Measurements from ENCODE around the gene XPO4. TPM values are rescaled to one million over a fixed set of nuclear protein-coding genes. Genes with fewer than 3 reads are reported as not detected.

Gene XPO4
- total and polyA plus RNA-seq, 3 donors from 2014 or later: 13.0 to 31.4 (median 27.6) TPM

DNA sequence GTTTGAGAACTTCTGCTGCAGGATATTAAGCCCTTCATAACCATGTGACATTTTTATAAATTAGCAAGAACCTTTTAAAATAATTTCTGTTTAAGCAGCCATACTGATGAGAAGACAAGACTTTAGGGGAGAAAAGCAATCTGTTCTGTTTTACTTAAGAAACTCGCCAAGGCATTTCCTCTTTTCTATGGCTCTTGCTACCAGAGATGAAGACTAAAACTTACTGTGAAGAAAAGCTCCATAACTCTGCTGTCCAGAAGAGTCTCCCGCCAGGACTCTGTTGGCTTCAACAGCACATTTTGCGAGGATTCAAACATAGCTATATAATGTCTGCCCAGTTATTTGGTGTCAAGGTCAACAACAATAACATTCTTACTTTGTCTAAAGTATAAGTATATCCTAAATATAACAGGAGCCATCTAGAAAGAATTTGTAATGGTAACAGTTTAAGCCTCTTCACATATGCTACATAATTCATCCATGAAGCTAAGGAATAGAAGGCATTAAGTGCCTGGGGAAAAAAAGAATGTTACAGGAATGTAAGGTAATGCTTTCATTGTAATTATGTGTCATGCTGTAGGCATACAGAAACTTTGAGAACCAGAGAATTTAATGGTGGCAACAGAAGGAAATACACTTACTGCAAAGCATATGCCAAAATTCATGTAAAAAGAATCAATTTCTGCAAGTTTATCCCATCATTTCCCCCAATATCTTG lies 75.5 kb downstream of the XPO4 start:
- WGBS, 2 donors: 67 to 73% methylated on average over 3 of the region's 3 CpGs
- H3K4me1 ChIP-seq: peaks cover 3% of the 10 kb centered on the region

DNA sequence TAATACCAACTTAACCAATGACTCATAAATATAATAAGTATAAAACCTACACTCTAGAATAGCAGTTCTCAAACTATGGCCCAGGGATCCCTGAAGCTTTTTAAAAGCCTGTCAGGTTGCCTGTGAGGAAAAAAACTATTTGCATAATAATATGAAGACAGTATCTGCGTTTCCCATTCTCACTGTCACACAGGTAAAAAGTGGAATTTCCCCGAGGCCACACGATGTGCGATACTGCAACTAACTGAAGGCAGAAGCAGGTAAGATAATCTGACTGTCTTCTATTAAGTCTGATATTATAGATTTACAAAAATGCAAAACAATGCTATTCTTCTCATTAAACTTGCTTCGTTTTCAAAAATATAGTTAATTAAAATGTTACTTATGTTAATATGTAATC lies 76.2 kb downstream of the XPO4 start:
- TF ChIP-seq POLR2A (IDR thresholded peaks at IDR 0.05): no peak
- TF ChIP-seq, protein P1, sequence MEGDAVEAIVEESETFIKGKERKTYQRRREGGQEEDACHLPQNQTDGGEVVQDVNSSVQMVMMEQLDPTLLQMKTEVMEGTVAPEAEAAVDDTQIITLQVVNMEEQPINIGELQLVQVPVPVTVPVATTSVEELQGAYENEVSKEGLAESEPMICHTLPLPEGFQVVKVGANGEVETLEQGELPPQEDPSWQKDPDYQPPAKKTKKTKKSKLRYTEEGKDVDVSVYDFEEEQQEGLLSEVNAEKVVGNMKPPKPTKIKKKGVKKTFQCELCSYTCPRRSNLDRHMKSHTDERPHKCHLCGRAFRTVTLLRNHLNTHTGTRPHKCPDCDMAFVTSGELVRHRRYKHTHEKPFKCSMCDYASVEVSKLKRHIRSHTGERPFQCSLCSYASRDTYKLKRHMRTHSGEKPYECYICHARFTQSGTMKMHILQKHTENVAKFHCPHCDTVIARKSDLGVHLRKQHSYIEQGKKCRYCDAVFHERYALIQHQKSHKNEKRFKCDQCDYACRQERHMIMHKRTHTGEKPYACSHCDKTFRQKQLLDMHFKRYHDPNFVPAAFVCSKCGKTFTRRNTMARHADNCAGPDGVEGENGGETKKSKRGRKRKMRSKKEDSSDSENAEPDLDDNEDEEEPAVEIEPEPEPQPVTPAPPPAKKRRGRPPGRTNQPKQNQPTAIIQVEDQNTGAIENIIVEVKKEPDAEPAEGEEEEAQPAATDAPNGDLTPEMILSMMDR (IDR thresholded peaks at IDR 0.05): no peak
- Histone ChIP-seq H3K27me3 (no peaks in the 10 kb centered on the region), H3K4me1 (peaks cover 3% of the 10 kb centered on the region), H3K9me3 (no peaks in the 10 kb centered on the region), H3K36me3 (ENCODE audit: low read depth, missing control alignments) (no peaks in the 10 kb centered on the region), H3K27ac (no peak overlapping the region), H3K4me3 (no peak overlapping the region)
- WGBS, 2 donors: 90 to 94% methylated on average over 5 of the region's 5 CpGs
- DNase-seq: no peak
- intact Hi-C loops (cut with DNase I; ENCODE audit: low total_unique reads): no loop called here

More for the DNA sequence above, 75.5 kb downstream of the XPO4 start:
- intact Hi-C loops (cut with DNase I; ENCODE audit: low total_unique reads): no loop called here
- no peak overlapping the region for H3K4me3 ChIP-seq
- no peaks in the 10 kb centered on the region for H3K9me3 ChIP-seq
- H3K27ac ChIP-seq: no peak overlapping the region
- no peak for DNase-seq
- no peaks in the 10 kb centered on the region for H3K27me3 ChIP-seq
- H3K36me3 ChIP-seq (ENCODE audit: low read depth, missing control alignments): no peaks in the 10 kb centered on the region
- TF ChIP-seq POLR2A (IDR thresholded peaks at IDR 0.05): no peak
- TF ChIP-seq, protein P1 (IDR thresholded peaks at IDR 0.05): no peak

DNA sequence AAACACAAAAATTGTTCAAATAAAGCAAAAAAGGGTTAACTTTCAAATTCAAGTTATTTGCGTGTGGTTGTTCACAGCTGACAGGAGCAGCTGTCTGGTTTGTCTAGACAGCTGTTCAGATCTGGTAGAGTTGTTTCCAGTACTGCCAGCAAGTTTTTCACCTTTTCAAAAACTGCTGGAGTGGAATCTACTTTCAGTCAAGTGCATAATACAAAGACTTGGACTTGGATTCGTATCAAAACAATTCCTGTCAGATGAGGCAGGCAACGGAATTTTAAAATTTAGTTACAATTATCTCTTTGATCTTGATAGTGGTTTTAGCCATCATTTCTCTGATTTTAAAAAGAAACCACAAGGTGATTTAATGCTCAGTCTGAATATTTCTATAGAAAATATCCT lies 77.1 kb downstream of the XPO4 start:
- Histone ChIP-seq H3K4me3 (no peak overlapping the region), H3K27ac (no peak overlapping the region), H3K9me3 (no peaks in the 10 kb centered on the region), H3K4me1 (peaks cover 3% of the 10 kb centered on the region), H3K36me3 (ENCODE audit: low read depth, missing control alignments) (no peaks in the 10 kb centered on the region), H3K27me3 (no peaks in the 10 kb centered on the region)
- intact Hi-C loops (cut with DNase I; ENCODE audit: low total_unique reads): no loop called here
- no peak for TF ChIP-seq POLR2A (IDR thresholded peaks at IDR 0.05)
- TF ChIP-seq, protein P1 (IDR thresholded peaks at IDR 0.05): no peak
- 58 to 78% methylated on average over 3 of the region's 3 CpGs for WGBS, 2 donors
- DNase-seq: no peak

DNA sequence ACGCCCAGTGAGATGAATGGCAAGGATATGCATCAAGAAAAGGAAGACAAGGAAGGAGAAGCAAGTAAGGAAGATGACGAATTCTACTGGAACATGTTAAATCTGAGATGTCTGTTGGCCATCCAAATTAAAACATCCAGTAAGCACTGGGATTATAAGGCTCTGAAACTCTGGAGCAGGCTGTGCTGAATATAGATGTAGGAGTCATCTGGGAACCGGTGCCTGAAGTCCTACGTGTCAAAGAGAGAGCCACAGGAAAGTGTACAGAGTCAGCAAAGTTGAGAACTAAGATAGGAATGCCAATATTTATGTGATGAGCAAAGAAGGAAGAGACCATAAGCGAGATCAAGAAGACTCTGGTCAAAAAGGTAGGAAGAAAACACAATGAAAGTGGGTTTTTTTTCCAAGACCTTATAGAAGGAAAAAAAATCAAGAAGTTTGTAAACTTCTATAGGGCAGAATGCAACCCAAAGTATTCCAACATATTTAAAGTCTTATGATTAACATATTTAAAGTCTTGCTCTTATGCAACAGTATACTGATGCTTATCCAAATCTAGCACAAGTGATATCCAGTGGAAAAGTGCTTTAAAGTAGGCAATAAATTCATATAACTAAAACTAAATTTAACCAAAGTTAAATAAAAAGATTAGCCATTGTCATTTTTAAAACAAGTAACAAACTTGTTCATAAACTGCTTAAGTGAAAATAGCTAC lies 77.6 kb downstream of the XPO4 start:
- no peak for TF ChIP-seq POLR2A (IDR thresholded peaks at IDR 0.05)
- TF ChIP-seq, protein P1 (IDR thresholded peaks at IDR 0.05): no peak
- DNase-seq: no peak
- Histone ChIP-seq H3K9me3 (no peaks in the 10 kb centered on the region), H3K36me3 (ENCODE audit: low read depth, missing control alignments) (no peaks in the 10 kb centered on the region), H3K4me3 (no peak overlapping the region), H3K27me3 (no peaks in the 10 kb centered on the region), H3K4me1 (peaks cover 3% of the 10 kb centered on the region), H3K27ac (no peak overlapping the region)
- 87 to 88% methylated on average over 5 of the region's 5 CpGs for WGBS, 2 donors
- intact Hi-C loops (cut with DNase I; ENCODE audit: low total_unique reads): no loop called here
